DOHH2 (cell line): ENCODE data around the gene TMEM82.

ENCODE experiments used
- H3F3A ChIP-seq: fragments of 200-600 bp; sonication (generic), shearing (Covaris generic); 2 replicates; pipeline ENCODE4 v1.6.0; 2016; ENCODE audit warnings: antibody characterized with exemption, mild to moderate bottlenecking; ENCODE audit not compliant: control insufficient read depth, insufficient read depth
- H3K27ac ChIP-seq: fragments of 200-600 bp; sonication (generic); 2 replicates; pipeline ENCODE4 v1.5.1; 2014; ENCODE audit warnings: low read depth, mild to moderate bottlenecking, low read length, moderate library complexity
- H3K27me3 ChIP-seq: fragments of 200-600 bp; sonication (generic); 2 replicates; pipeline ENCODE4 v1.6.1; 2014; ENCODE audit warnings: mild to moderate bottlenecking, low read length, mixed read lengths; ENCODE audit not compliant: control insufficient read depth
- H3K36me3 ChIP-seq: fragments of 200-600 bp; sonication (generic); 2 replicates; pipeline ENCODE4 v1.6.1; 2014; ENCODE audit warnings: mild to moderate bottlenecking, low read length, moderate library complexity, mixed read lengths; ENCODE audit not compliant: control insufficient read depth
- H3K4me1 ChIP-seq: fragments of 200-600 bp; sonication (generic); 2 replicates; pipeline ENCODE4 v1.6.1; 2014; ENCODE audit warnings: mild to moderate bottlenecking, low read length, mixed read lengths; ENCODE audit not compliant: control insufficient read depth
- H3K4me2 ChIP-seq: fragments of 200-600 bp; sonication (generic); 2 replicates; pipeline ENCODE4 v1.6.0; 2014; ENCODE audit warnings: mild to moderate bottlenecking, low read length, moderate library complexity
- H3K4me3 ChIP-seq: fragments of 200-600 bp; sonication (generic); 2 replicates; pipeline ENCODE4 v1.5.1; 2014; ENCODE audit warnings: mild to moderate bottlenecking, low read length, mixed read lengths
- H3K79me2 ChIP-seq: fragments of 200-600 bp; sonication (generic); 2 replicates; pipeline ENCODE4 v1.6.1; 2014; ENCODE audit warnings: mild to moderate bottlenecking, low read length, mixed read lengths; ENCODE audit not compliant: control insufficient read depth
- H3K9me2 ChIP-seq: fragments of 200-600 bp; sonication (generic); replicated peaks from 2 replicates; pipeline ENCODE4 v1.6.1; 2014; ENCODE audit warnings: mild to moderate bottlenecking, low read length, mixed read lengths; ENCODE audit not compliant: control insufficient read depth
- H3K9me3 ChIP-seq: fragments of 200-600 bp; sonication (generic); 2 replicates; pipeline ENCODE4 v1.6.1; 2014; ENCODE audit warnings: antibody characterized with exemption, low read length, mixed read lengths; ENCODE audit not compliant: control insufficient read depth, insufficient read depth
- H4K20me1 ChIP-seq: fragments of 200-600 bp; sonication (generic); 2 replicates; pipeline ENCODE4 v1.6.0; 2014; ENCODE audit warnings: low read depth, mild to moderate bottlenecking, antibody characterized with exemption, low read length, moderate library complexity; ENCODE audit not compliant: control insufficient read depth, insufficient read depth
- EZH2phosphoT487 ChIP-seq: fragments of 200-600 bp; sonication (generic); IDR thresholded peaks from 2 replicates; pipeline ENCODE4 v1.6.1; 2017; ENCODE audit warnings: borderline replicate concordance, mild to moderate bottlenecking, antibody characterized with exemption, low read length, moderate library complexity, mixed read lengths
- TF ChIP-seq, protein P1 (sequence below): fragments of 200-600 bp; sonication (generic); IDR thresholded peaks from one replicate; pipeline ENCODE4 v1.5.1; 2014; ENCODE audit warnings: antibody characterized with exemption, mild to moderate bottlenecking, low read depth, low read length; ENCODE audit not compliant: poor library complexity, severe bottlenecking

Gene TMEM82

DNA sequence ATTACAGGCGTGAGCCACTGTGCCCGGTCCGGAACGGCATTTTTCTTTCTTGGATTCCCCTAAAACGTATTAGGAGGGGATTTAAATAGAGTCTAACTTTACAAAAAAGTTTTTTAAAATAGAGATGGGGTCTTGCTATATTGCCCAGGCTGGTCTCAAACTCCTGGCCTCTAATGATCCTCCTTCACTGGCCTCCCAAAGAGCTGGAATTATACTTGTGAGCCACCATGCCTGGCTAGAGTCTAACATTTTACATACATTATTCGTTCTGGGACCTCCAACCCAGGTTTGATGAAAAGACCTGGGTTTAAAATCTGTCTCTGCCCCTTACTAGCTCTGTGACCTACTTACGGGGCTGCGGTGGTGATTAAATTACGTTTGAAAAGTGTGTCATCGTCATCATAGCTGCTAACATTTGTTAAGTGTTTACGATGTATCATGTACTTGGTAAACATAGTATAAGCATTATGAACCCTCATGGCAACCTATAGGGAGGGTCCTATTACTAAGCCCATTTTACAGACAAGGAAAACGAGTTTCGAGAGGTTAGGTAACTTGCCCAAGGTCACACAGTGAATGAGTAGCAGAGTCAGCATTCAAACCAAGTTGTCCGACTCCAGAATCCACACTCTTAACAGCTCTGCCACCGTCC, 33.7 kb upstream of the TMEM82 start:
- peaks cover 35% of the 10 kb centered on the region for H3K79me2 ChIP-seq
- H3K4me2 ChIP-seq, result no peak overlapping the region
- no peaks in the 10 kb centered on the region for H3K36me3 ChIP-seq
- no peak overlapping the region for H3K27ac ChIP-seq
- no peaks in the 10 kb centered on the region for H3K9me2 ChIP-seq
- H3K4me1 ChIP-seq, result no peaks in the 10 kb centered on the region
- H3K9me3 ChIP-seq, result no peaks in the 10 kb centered on the region
- H3K27me3 ChIP-seq, result no peaks in the 10 kb centered on the region
- no peaks in the 10 kb centered on the region for H3F3A ChIP-seq
- no peak overlapping the region for H3K4me3 ChIP-seq
- no peaks in the 10 kb centered on the region for H4K20me1 ChIP-seq
- TF ChIP-seq, protein P1, sequence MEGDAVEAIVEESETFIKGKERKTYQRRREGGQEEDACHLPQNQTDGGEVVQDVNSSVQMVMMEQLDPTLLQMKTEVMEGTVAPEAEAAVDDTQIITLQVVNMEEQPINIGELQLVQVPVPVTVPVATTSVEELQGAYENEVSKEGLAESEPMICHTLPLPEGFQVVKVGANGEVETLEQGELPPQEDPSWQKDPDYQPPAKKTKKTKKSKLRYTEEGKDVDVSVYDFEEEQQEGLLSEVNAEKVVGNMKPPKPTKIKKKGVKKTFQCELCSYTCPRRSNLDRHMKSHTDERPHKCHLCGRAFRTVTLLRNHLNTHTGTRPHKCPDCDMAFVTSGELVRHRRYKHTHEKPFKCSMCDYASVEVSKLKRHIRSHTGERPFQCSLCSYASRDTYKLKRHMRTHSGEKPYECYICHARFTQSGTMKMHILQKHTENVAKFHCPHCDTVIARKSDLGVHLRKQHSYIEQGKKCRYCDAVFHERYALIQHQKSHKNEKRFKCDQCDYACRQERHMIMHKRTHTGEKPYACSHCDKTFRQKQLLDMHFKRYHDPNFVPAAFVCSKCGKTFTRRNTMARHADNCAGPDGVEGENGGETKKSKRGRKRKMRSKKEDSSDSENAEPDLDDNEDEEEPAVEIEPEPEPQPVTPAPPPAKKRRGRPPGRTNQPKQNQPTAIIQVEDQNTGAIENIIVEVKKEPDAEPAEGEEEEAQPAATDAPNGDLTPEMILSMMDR, result no peak
- no peak for TF ChIP-seq EZH2phosphoT487

DNA sequence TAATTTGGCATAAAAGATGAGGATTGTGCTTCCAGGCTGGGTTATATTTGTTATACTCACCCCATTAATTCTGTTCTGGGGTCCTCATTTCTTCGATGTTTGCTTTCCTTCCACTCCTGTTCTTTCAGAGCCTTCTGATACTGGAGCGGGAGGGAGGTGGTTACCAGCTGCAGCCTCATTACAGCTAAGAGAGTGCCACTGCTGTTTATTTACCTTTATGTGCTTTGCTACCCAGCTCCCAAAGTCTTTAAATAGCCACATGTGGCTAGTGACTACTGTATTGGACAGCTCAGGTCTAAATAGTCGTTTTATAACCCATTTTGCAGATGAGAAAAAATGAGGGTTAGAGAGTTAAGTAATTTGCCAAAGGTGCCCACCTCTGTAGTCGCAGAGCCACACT, 33.1 kb upstream of the TMEM82 start:
- Histone ChIP-seq H4K20me1 (no peaks in the 10 kb centered on the region), H3K4me1 (no peaks in the 10 kb centered on the region), H3K9me2 (no peaks in the 10 kb centered on the region), H3K9me3 (no peaks in the 10 kb centered on the region), H3K4me2 (no peak overlapping the region), H3K27ac (no peak overlapping the region), H3K79me2 (peaks cover 34% of the 10 kb centered on the region), H3K27me3 (no peaks in the 10 kb centered on the region), H3F3A (no peaks in the 10 kb centered on the region), H3K36me3 (no peaks in the 10 kb centered on the region), H3K4me3 (no peak overlapping the region)
- TF ChIP-seq, protein P1, result no peak
- TF ChIP-seq EZH2phosphoT487, result no peak

DNA sequence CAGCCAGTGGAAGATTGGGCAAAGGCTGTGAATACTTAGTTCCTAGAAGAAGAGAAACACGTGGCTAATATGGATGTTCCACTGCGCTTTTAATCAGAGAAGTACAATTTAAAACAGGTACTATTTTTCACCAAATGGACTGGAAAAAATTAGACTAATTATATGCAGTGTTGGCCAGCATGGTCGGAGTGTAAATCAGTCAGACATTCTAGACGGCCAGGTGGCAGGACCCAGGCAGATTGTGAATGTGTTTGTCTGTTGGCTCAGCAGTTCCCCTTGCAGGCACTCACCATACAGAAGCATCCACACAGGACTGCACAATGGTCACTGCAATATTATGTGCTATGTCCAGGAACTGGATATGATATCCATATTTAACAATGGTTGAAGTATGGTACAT, 30.1 kb upstream of the TMEM82 start:
- Histone ChIP-seq H3K4me3 (no peak overlapping the region), H3K27ac (no peak overlapping the region), H3K79me2 (peaks cover 28% of the 10 kb centered on the region), H3K4me1 (no peaks in the 10 kb centered on the region), H3K9me2 (no peaks in the 10 kb centered on the region), H3K9me3 (no peaks in the 10 kb centered on the region), H3K36me3 (peaks cover 13% of the 10 kb centered on the region), H3K27me3 (no peaks in the 10 kb centered on the region), H4K20me1 (no peaks in the 10 kb centered on the region), H3F3A (no peaks in the 10 kb centered on the region), H3K4me2 (no peak overlapping the region)
- TF ChIP-seq EZH2phosphoT487, result no peak
- TF ChIP-seq, protein P1, result no peak
